OCI-LY3 (cell line): Measurements from ENCODE around the gene UPK3A.

Experiments used
- H2AFZ ChIP-seq: fragments of 200-600, 300-600 bp; shearing (Covaris generic); 2 replicates; pipeline ENCODE4 v1.6.0; 2014; ENCODE audit warnings: antibody characterized with exemption, low read depth, low read length
- H3K27ac ChIP-seq: fragments of 200-600, 300-600 bp; sonication (generic); 2 replicates; pipeline ENCODE4 v1.5.1; 2014; ENCODE audit warnings: mild to moderate bottlenecking, low read length, moderate library complexity, mixed read lengths
- H3K27me3 ChIP-seq: fragments of 200-600, 300-600 bp; sonication (generic); 2 replicates; pipeline ENCODE4 v1.6.1; 2014; ENCODE audit warnings: low read depth, low read length, mixed read lengths
- H3K36me3 ChIP-seq: fragments of 200-600, 300-600 bp; sonication (generic); replicated peaks from 2 replicates; pipeline ENCODE3; 2014; ENCODE audit warnings: low read depth, low read length, mixed read lengths
- H3K4me1 ChIP-seq: fragments of 300-600, 200-600 bp; sonication (generic); 2 replicates; pipeline ENCODE4 v1.6.1; 2014; ENCODE audit warnings: low read length, mixed read lengths
- H3K4me2 ChIP-seq: fragments of 200-600, 300-600 bp; sonication (generic); 2 replicates; pipeline ENCODE4 v1.6.1; 2014; ENCODE audit warnings: low read length, mixed read lengths
- H3K4me3 ChIP-seq: fragments of 300-600, 200-600 bp; sonication (generic); 2 replicates; pipeline ENCODE4 v1.5.1; 2014; ENCODE audit warnings: antibody characterized with exemption, mild to moderate bottlenecking, low read length, moderate library complexity
- H3K79me2 ChIP-seq: fragments of 300-600, 200-600 bp; shearing (Covaris generic); 2 replicates; pipeline ENCODE4 v1.6.1; 2014; ENCODE audit warnings: mild to moderate bottlenecking, low read length, mixed read lengths
- H3K9ac ChIP-seq: fragments of 300-600, 200-600 bp; shearing (Covaris generic); 2 replicates; pipeline ENCODE4 v1.6.0; 2014; ENCODE audit warnings: mild to moderate bottlenecking, low read length, moderate library complexity
- H3K9me3 ChIP-seq: fragments of 200-600, 300-600 bp; shearing (Covaris generic); 2 replicates; pipeline ENCODE4 v1.6.1; 2014; ENCODE audit warnings: low read length, mixed read lengths; ENCODE audit not compliant: insufficient read depth
- H4K20me1 ChIP-seq: fragments of 200-600, 300-600 bp; sonication (generic); 2 replicates; pipeline ENCODE4 v1.6.1; 2016; ENCODE audit warnings: low read length, mixed read lengths; ENCODE audit not compliant: insufficient read depth
- CTCF ChIP-seq: fragments of 200-600, 300-600 bp; sonication (generic); IDR thresholded peaks from 2 replicates; pipeline ENCODE4 v1.5.1; 2014; ENCODE audit warnings: antibody characterized with exemption, low read length, low read depth
- EZH2phosphoT487 ChIP-seq: fragments of 200-600 bp; shearing (Covaris generic); IDR thresholded peaks from 2 replicates; pipeline ENCODE4 v1.6.1; 2018; ENCODE audit warnings: antibody characterized with exemption, mixed run types, low read depth

Gene UPK3A

GRCh38 chr22:45334528-45334927 is 49.8 kb downstream of the UPK3A start:
- Histone ChIP-seq H3K9me3 (no peaks in the 10 kb centered on the region), H3K4me1 (no peaks in the 10 kb centered on the region), H3K36me3 (peaks cover 76% of the 10 kb centered on the region), H3K9ac (no peak overlapping the region), H3K4me3 (no peak overlapping the region), H2AFZ (no peak overlapping the region), H3K27ac (no peak overlapping the region), H3K79me2 (no peaks in the 10 kb centered on the region), H3K27me3 (no peaks in the 10 kb centered on the region), H4K20me1 (peaks cover 6% of the 10 kb centered on the region; the same call in 1 of the 2 replicates), H3K4me2 (no peak overlapping the region)
- TF ChIP-seq EZH2phosphoT487 (no peak), CTCF (no peak)

GRCh38 chr22:45335021-45335818 is 50.5 kb downstream of the UPK3A start:
- Histone ChIP-seq H2AFZ (no peak overlapping the region), H3K27ac (no peak overlapping the region), H4K20me1 (peaks cover 6% of the 10 kb centered on the region; the same call in 1 of the 2 replicates), H3K36me3 (peaks cover 76% of the 10 kb centered on the region), H3K4me2 (no peak overlapping the region), H3K27me3 (no peaks in the 10 kb centered on the region), H3K9ac (no peak overlapping the region), H3K4me1 (no peaks in the 10 kb centered on the region), H3K79me2 (no peaks in the 10 kb centered on the region), H3K9me3 (no peaks in the 10 kb centered on the region), H3K4me3 (no peak overlapping the region)
- TF ChIP-seq CTCF: no peak
- no peak for TF ChIP-seq EZH2phosphoT487

- Histone ChIP-seq H3K79me2 (no peaks in the 10 kb centered on the region), H3K4me1 (no peaks in the 10 kb centered on the region), H3K27me3 (no peaks in the 10 kb centered on the region), H4K20me1 (peaks cover under 1% of the 10 kb centered on the region; the same call in 1 of the 2 replicates), H3K9ac (no peak overlapping the region), H3K36me3 (peaks cover 75% of the 10 kb centered on the region), H3K4me3 (no peak overlapping the region), H2AFZ (no peak overlapping the region), H3K4me2 (no peak overlapping the region), H3K27ac (no peak overlapping the region), H3K9me3 (no peaks in the 10 kb centered on the region)
- TF ChIP-seq CTCF (no peak), EZH2phosphoT487 (no peak)
These were observed 51.2 kb downstream of the UPK3A start for GRCh38 chr22:45335854-45336522.

GRCh38 chr22:45336971-45337431 is 52.3 kb downstream of the UPK3A start:
- H4K20me1 ChIP-seq: no peaks in the 10 kb centered on the region
- H3K9ac ChIP-seq: no peak overlapping the region
- no peak overlapping the region for H2AFZ ChIP-seq
- H3K4me1 ChIP-seq: no peaks in the 10 kb centered on the region
- H3K9me3 ChIP-seq: no peaks in the 10 kb centered on the region
- no peaks in the 10 kb centered on the region for H3K79me2 ChIP-seq
- TF ChIP-seq CTCF: no peak
- TF ChIP-seq EZH2phosphoT487: no peak
- H3K27me3 ChIP-seq: no peaks in the 10 kb centered on the region
- H3K27ac ChIP-seq: no peak overlapping the region
- no peak overlapping the region for H3K4me2 ChIP-seq
- no peak overlapping the region for H3K4me3 ChIP-seq
- H3K36me3 ChIP-seq: peaks cover 76% of the 10 kb centered on the region
